GM19351 (cell line): ENCODE results near the gene UBQLN3.

ENCODE experiments used
- ATAC-seq: cut with Tn5 transposase; IDR thresholded peaks from one replicate; pipeline ENCODE4 v1.9.1; 2021; ENCODE audit warnings: mild to moderate bottlenecking, moderate library complexity; ENCODE audit not compliant: unreplicated experiment

UBQLN3 gene

DNA sequence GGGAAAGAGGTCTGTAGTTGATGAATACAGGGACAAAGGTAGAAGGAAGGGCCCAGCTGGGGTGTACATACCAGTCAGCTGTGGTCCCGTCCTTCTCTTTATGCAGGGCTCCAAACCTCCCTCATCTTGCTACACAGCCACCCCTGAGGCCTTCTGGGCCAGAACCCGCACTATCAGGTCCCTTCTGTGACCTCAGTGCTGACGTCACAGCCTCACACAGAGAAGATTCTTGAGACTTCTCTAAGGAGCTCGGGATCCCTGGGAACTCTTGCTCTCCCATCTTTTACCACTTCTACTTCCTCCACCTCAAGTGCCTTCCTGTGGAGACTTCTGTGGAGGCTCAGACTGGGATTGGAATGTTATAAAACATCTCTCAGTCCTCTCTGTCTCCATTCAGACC lies at the start of gene UBQLN3:
Gene UBQLN3 (minus strand): TSS at position 155 of the 400 bp plus-strand sequence. CDS start 399 bp downstream, outside the sequence.
- no peak for ATAC-seq

DNA sequence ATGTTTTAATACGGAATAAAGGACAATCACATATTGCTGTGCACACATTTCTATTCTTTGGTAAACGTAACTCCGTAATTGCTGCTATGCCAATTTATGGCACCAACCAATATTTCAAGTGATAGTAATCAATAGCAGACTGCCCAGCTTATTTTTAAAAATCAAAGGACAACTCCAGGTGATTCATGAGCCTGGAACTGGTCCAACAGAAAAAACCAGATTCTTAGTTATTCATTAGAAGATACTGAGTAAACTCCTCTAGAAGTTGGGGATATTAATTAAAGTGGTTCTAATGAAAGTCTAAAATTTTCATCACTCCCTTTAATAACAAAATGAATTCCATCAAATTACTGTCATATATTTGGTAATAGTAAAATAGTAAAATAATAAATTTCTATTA lies 48.0 kb upstream of the UBQLN3 start:
- no peak for ATAC-seq

DNA sequence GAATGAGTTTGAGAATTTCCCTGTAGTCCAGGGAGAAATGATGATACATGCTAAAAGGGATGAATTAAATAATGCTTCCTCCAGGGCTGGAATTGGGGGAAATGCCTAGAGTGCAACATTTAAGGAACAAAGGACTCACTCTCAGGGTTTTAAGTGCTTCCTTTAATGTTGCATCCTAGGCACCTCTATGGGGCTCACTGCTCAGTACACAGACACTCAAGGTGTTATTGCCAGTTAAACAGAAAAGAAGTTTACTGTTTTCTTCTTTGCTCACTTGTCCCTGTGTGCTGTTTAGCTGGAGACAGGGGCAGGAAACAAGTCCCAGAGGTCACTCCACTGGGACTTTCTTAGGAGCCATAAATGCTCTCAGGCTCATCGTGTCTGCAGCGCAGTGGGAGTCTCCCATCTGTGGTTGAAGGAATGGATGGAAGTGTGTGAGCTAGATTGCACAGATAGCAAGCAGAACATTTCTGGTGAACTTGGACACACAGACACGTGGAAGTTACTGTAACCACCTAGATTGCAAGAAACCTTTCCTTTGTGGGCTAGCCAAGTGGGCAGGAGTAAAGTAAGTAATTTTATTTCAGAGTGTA lies 46.9 kb upstream of the UBQLN3 start:
- ATAC-seq: no peak

DNA sequence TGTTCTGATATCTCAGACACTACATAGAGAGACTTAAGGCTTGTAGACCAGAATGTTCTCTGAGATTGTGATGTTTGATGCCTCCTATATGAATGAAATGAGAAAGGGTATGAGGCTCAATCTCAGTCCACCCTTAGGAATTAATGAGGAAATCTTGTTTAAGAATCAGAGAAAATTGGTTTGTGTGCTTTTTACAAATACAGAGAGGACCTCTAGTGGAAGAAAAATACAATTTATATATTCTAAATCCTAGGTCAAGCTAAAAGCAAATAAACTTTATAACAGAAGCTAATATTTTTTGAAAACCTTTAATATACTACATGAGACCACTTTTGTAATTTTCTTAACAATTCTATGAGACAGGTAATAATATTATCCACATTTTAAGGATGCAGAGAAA lies 43.6 kb upstream of the UBQLN3 start:
- no peak for ATAC-seq

DNA sequence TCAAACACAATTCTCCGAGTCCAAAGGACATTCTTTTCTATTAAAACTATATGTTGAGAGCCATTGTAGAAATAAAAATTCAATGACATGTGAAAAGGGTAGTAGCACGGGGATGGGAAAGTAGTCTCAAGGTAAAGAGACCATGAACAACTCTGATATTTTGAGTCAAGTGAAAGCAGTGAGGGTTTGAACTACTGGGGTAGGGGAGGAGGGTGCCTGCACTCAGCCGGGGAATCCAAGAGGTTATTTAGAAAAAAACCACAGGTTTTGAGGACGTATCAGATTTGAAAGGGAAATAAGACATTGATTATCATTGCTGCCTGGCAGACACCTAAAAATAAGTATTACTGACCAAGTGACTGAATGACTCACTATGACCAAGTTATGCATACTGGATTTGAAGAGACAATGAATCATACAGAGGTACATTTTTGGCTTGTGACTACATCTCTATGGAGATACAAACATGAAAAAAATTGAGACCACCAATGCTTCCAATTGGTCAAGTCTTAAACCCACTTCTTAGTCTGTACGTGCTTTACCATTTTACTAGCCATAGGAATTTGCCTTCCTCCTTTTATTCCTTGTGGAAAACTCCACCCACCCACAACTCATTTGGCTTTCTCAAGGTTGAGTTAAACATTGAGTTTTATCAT lies 40.8 kb upstream of the UBQLN3 start:
- ATAC-seq: peak; percentile 77

DNA sequence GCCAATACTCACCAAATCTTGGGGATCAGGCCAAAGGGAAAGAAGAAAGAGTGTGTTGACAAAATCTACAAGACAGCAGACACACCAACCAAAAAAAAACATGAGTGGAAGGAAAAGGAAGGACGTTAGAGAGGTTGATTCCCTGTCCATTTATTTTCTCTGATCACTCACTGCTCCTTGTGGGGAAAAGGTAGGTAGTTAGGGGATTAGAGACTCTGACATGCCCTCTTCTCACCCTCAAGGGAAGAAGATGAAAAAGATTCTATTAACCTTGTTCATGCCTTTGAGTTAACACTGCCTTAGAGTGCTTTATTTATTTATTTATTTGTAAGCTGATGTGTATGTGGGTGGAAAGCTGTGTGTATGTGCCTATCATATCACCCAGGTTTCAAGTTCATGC lies 38.7 kb upstream of the UBQLN3 start, which contains the start of gene OR52H1:
Gene OR52H1 (minus strand): TSS at position 101 of the 400 bp plus-strand sequence. CDS start 3,035 bp downstream, outside the sequence.
- no peak for ATAC-seq

DNA sequence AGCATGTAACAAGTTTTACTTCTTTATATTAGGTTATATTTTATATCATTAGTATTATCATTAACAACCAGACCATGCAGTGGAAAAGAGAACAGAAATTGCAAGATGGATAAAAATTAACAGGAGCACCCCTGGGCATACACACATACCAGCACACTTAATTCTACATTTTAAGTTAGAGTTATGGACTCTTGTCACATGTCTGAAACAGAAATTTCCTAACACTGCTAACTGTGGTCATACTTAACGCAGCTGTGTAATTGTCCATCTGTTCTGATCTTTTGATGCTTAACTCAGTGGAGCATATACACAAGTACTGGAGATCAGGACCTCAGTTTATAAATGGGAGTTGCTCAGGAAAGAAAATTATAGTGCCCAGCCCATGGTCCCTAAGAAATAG lies 38.2 kb upstream of the UBQLN3 start:
- ATAC-seq: no peak

DNA sequence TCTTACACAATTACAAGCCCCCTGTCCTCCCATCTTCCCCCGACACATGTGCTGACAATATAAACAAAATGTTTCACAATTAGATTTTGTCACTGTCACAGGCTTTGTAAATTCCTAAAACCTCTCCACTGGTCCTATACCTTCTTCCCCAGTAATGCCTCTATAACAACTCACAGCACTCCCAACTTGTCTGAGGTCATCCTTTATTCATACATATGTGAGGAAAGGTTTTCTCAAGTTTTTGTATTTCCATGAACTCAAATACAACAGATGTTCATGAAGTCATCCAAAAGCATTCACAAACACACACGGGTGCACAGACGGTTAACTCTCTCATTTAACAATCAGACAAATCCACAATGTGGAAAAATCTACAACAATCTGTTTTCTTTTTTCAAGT lies 36.7 kb upstream of the UBQLN3 start:
- ATAC-seq: no peak

DNA sequence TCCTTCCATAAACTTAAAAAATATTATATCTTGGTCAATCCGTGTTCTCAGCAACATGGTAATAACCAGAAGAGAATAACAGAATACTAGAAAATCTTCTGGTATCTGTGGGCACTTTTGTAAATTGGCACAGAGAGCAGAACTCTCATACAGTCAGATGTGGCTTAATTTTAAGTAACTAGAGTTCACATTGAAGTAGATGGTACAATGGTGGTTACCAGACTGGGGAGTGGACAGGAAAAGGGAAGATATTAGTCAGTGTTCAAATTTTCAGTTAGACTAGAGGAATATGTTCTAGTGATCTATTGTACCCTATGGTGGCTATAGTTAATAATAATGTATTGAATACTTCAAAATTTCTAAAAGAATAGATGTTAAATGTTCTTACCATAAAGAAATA lies 31.7 kb upstream of the UBQLN3 start:
- ATAC-seq: no peak

DNA sequence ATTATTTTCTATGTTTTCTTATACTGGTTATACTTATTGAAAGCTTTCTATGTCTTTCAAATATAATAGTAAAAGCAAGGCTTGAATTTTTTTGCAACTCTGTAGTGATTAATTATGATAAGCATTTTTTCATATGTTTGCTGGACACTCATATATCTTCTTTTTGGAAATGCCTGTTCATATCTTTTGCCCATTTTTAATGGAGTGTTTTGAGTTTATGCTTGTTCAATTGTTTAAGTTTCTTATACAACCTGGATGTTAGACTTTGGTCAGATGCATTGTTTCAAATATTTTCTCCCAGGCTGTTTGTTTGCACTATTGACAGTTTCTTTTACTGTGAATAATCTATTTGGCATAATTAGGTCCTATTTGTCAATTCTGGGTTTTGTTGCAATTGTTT lies 26.7 kb upstream of the UBQLN3 start:
- ATAC-seq: no peak

DNA sequence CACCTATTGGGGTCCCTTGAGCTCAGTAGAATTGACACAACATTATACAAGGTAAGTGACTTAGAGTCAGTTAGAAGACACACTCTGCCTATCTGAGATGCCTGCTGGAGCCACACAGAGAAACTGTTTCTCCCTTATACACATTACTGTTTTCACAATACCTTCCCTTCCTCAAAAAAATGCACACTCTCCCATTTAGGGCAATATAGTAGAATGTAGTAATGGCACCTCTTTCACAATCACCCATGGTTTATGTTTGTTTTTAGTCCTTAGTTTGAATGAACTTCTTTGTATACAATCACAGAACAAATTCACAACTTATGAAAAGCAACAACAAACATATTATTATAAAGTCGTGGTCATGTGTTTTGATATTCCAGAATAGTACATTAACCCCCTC lies 24.3 kb upstream of the UBQLN3 start:
- no peak for ATAC-seq

DNA sequence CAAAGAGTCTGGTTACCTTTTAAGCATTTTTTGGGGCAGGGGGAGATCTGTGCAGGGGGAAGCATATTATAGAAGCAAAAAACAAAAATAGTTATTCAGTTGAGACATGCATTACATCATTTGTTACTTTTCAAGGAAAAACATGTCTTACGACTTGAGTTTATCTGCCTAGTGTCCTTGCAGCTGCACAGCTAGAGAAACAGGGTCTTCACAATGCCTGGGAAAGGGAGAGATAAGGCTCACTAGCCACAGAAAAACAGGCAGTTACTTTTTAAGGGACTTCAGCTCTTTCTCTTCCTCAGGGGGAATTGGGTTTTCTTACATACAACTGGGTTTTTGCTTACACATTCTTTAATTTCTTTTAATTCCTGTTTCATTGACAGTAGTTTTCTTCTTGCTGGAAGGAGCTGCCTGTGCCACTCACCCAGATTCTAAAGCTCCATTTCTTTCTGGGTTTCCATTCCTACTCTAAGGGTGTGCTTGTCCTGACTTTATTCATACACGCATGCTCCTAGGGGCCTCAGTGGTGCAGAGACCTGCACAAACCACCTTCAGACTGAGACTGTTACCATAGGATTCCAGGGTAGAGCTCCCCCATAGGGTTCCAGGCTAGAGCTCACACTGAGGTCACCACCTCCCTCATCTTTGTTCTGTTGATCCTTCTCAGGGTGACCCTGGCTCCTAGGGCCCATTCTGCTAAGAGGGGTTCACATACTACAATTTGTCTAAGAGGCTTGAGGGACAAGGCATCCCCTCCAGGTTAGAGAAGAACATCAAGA lies 21.5 kb upstream of the UBQLN3 start:
- no peak for ATAC-seq

DNA sequence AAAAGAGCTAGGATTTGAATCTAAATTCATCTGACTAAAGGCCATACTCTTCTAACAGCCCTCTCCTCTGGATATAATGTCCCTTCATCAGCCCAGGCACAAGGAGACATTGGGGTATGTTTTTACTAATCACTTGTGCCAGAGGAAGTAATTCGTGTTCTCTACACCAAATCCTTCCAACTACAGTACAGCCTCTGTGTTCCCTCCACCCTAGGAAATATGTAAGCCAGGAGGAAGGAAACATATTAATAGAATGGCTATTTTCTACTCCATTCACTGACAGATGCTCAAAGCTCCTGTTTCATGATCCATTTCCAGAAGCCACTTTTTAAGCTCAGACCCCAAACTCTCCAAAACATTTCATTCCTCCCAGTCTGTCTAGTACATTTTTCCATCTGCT lies 18.7 kb upstream of the UBQLN3 start:
- ATAC-seq: no peak

DNA sequence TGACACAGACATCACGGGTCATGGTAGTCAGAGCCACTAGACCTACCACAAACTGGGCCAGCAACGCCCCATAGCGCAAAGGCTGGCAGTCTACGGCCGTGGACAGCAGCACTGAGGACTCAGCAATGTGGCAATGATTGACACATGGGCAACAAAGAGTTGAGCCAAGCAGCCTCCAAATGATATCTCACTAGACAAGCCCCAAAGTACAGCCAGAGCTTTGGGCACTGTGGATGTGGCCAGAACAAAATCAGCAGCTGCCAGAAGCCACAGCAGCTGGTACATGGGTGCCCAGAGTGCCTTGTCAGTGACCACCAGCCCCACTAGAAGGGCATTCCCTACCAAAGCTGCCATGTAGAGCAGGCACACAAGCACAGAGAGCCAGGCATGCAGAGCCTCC lies 18.0 kb upstream of the UBQLN3 start:
- ATAC-seq: no peak

DNA sequence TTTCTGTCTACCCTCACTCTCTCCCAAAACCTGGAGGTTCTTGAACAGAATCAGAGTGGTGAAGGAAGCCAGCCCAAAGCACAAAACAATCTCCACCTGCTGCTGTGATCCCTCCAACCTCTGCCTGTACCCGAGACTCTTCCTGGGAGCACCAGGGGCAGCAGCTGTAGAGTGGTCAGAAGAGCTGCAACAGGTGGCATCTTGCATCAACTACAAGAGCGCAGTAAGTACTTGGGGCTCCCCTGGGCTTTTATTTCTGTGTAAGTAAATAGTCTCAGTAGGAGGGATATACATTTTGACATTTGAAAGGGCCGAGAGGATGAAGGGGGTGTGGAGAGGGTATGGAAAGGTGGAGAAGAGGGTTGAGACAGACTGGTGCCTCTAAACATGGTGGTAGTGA lies 15.0 kb upstream of the UBQLN3 start:
- ATAC-seq: no peak

DNA sequence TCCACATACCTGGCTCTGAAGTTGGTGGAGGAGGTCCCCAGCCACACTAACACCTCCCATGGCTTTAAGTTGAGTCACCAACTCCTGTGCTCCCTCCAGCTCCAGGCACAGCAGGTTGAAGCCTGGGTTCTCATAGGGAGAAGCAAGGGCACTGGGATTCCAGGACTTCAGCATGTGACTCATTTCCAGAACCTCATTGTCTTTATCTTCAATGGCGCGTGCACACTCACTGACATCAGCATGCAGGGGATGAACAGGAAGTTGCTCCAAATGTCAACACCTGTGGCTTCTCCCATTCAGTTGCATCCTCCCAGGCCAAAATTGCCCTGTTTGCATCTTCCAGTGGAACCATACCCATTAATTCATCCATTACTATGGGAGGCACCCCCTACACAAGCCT lies 12.6 kb upstream of the UBQLN3 start:
- no peak for ATAC-seq

DNA sequence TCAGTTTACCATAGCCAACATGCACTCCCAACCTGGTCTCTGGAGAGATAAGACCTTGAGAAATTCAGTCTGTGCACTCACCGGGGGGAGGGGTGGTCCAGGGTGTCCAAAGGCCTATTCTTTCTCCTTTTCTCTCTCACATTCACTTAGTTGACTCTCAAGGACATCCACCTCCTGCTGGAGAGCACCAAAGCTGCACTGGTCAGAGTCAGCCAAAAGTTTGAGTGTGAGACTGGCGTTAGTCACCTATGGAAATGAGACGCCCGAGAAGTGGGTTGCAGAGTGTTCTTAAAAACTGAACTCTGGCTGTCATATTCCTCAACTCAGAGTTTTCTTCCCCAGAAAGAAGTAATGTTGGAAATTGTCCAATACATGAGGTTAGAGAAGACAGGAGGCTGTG lies 11.8 kb upstream of the UBQLN3 start:
- no peak for ATAC-seq

DNA sequence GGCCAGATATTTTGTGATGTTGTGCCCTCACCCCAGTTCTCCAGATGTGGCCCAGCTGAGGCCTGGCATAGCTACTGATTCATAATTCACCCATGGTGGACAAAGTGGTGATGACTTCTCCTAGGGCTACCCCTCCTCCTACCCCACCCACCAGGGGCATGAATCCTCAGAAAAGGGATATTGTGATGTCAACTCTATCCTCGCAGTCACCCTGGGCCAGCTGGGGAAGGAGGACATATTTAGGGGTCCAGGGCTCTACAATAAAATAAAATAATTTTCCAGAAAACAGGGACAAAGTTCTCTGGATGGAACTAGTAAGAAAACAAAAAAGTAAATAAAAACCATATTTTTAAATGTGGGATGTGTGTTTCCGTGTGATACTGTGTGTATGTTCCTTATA lies 6.8 kb upstream of the UBQLN3 start, which contains the start of gene UBQLNL:
Gene UBQLNL (minus strand): TSS at position 101 of the 400 bp plus-strand sequence. CDS start 258 bp downstream, outside the sequence.
- ATAC-seq: no peak

DNA sequence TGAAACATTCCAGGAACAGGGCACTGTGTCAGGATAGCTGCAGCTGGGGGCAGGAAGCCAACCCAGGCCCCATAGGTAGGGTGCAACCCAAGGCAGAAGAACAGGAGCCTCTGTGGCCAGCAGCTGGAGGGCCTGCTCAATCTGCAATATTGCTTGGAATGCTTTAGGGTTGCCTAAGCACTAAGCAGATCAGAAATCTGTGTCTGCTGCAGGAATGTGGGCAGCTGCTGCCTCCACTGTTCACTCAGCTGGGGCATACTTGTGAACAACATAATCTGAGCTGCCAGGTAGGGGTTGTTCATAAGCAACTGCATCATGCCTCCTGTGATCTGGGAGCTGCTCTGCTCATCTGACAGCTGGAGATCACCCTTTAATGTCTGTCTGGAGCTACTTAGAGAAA lies 5.1 kb upstream of the UBQLN3 start:
- no peak for ATAC-seq

DNA sequence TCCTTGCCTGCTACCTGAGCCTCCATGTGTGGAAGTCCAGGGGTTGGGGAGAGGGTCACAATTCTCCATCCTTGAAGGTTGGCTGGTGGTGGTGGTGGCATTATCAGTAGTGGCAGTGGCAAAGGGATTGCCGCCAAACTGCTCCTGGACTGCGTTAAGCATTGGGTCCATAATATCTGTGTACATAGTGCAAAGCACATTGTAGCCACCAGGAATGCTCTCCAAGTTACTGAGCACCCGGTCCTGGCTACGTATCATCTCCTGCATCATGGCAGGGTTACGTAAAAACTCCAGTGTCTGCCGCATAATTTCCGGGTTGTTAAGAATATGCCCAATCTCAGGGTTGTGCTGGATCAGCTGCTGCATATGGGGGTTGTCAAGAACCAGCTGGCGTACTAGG lies 1.2 kb downstream of the UBQLN3 start:
- no peak for ATAC-seq

DNA sequence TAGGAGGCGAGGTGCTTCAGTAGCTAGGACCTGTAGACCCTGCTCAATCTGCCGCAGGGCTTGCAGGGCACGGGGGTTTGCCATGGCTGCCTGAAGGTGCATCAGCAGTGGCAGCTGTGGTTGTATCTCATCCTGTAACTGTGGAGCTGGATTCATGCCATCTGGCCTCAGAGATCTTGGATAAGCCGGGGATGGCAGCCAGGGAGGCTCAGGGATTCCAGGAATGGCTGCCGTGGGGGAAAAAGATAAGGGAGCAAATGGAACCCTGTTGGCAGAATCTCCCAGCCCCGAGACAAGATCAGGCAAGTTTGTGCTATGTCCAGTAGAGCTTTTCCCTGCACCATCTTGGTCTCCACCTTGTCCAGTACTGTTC lies 1.8 kb downstream of the UBQLN3 start:
- ATAC-seq: no peak
